HCT116 (cell line): Measurements from ENCODE around the gene CSNK2B. TPM values are rescaled to one million over a fixed set of nuclear protein-coding genes. Genes with fewer than 3 reads are reported as not detected.

Experiments used
- ATAC-seq: fragments of 200-7000 bp; cut with Tn5 transposase; 2 replicates; pipeline ENCODE4 v1.9.1; 2020; ENCODE audit warnings: mild to moderate bottlenecking, moderate library complexity
- BruUV-seq: library from RNA; stranded (reverse); fragments of 400-500 nt; replicated peaks from 2 replicates; lab custom pipeline; 2021; lab: Mats Ljungman, UMichigan
- CTCF ChIA-PET: fragments of 300-600 bp; sonication (Branson Sonifier 250); formaldehyde crosslinking; loops from one replicate; lab custom pipeline; 2021; ENCODE audit warnings: antibody characterized with exemption; lab: Charles Lee
- POLR2A ChIA-PET: fragments of 300-600, 350-600 bp; sonication (Branson Sonifier 250); formaldehyde crosslinking; loops from one replicate; lab custom pipeline; 2021; ENCODE audit warnings: antibody characterized with exemption; lab: Charles Lee
- RAD21 ChIA-PET, 2 experiments: fragments of 300-600 bp; sonication (Branson Sonifier 250); formaldehyde crosslinking; loops; one replicate each; lab custom pipeline; 2023; ENCODE audit warnings: low total read pairs in 2 of 2; ENCODE audit not compliant: uncharacterized antibody in 2 of 2, unreplicated experiment in 2 of 2, low non-redundant PET in 1 of 2; lab: Charles Lee
- DNase-seq: peaks from one replicate; pipeline ENCODE4 v3.0.0-alpha.2; 2010; ENCODE audit warnings: low read depth, low spot score
- H2AFZ ChIP-seq: fragments of 200-600 bp; shearing (Covaris generic), sonication (generic); 2 replicates; pipeline ENCODE4 v1.6.1; 2017; ENCODE audit warnings: low read depth, mixed run types, mixed read lengths, antibody characterized with exemption, low read length; ENCODE audit not compliant: poor library complexity, severe bottlenecking
- H3K27ac ChIP-seq: 2 replicates; pipeline ENCODE4 v1.5.1; 2012; ENCODE audit warnings: low read depth, low read length
- H3K27me3 ChIP-seq: fragments of 200-600 bp; sonication (generic); 2 replicates; pipeline ENCODE4 v1.6.1; 2016; ENCODE audit warnings: mixed run types, low read length, mixed read lengths; ENCODE audit not compliant: insufficient read depth
- H3K36me3 ChIP-seq, 2 experiments: fragments of 200-500 bp in 1 of 2; fragments of 200-600 bp in 1 of 2; sonication (Bioruptor generic) in 1 of 2; sonication (generic) in 1 of 2; 2 replicates each; pipeline versions ENCODE4 v1.5.1 to v1.6.1; 2014 to 2016; ENCODE audit warnings: low read length in 2 of 2, inconsistent platforms in 1 of 2, mixed read lengths in 1 of 2, mixed run types in 1 of 2; ENCODE audit not compliant: insufficient read depth in 2 of 2, control insufficient read depth in 1 of 2
- H3K4me1 ChIP-seq, 2 experiments: fragments of 200-600 bp in 1 of 2; sonication (generic) in 1 of 2; 2 replicates each; pipeline versions ENCODE4 v1.5.1 to v1.6.1; 2012 to 2017; ENCODE audit warnings: low read length in 2 of 2, inconsistent platforms in 1 of 2, mild to moderate bottlenecking in 1 of 2, mixed read lengths in 1 of 2, mixed run types in 1 of 2, moderate library complexity in 1 of 2; ENCODE audit not compliant: insufficient read depth in 2 of 2, control insufficient read depth in 1 of 2
- H3K4me2 ChIP-seq: fragments of 200-600 bp; sonication (generic); 2 replicates; pipeline ENCODE4 v1.6.1; 2017; ENCODE audit warnings: mixed run types, low read length, mixed read lengths
- H3K4me3 ChIP-seq, 2 experiments: fragments of 200-600 bp in 1 of 2; sonication (generic) in 1 of 2; replicated peaks in 1 of 2; 2 replicates each; pipeline ENCODE4 v1.5.1; 2011 to 2016; ENCODE audit warnings: low read length in 2 of 2, control low read depth in 1 of 2, low read depth in 1 of 2, mild to moderate bottlenecking in 1 of 2, mixed read lengths in 1 of 2, mixed run types in 1 of 2
- H3K79me2 ChIP-seq: fragments of 200-600 bp; sonication (generic); 2 replicates; pipeline ENCODE4 v1.6.1; 2017; ENCODE audit warnings: mild to moderate bottlenecking, mixed run types, low read length, moderate library complexity, mixed read lengths; ENCODE audit not compliant: insufficient read depth
- H3K9ac ChIP-seq: fragments of 200-600 bp; sonication (generic); 2 replicates; pipeline ENCODE4 v1.6.1; 2016; ENCODE audit warnings: low read length, mixed read lengths
- H3K9me2 ChIP-seq: fragments of 200-600 bp; sonication (generic), shearing (Covaris generic); 2 replicates; pipeline ENCODE4 v1.6.1; 2017; ENCODE audit warnings: mixed run types, mild to moderate bottlenecking, moderate library complexity; ENCODE audit not compliant: insufficient read depth
- H3K9me3 ChIP-seq, 2 experiments: fragments of 200-500 bp in 1 of 2; fragments of 200-600 bp in 1 of 2; sonication (Bioruptor generic) in 1 of 2; sonication (generic) in 1 of 2; 2 replicates each; pipeline ENCODE4 v1.6.1; 2014 to 2017; ENCODE audit warnings: low read length in 2 of 2, mixed read lengths in 2 of 2, inconsistent platforms in 1 of 2, low read depth in 1 of 2, mild to moderate bottlenecking in 1 of 2, mixed run types in 1 of 2, moderate library complexity in 1 of 2; ENCODE audit not compliant: control insufficient read depth in 1 of 2, insufficient read depth in 1 of 2
- H4K20me1 ChIP-seq: fragments of 200-600 bp; sonication (generic), shearing (Covaris generic); 2 replicates; pipeline ENCODE4 v1.6.1; 2017; ENCODE audit warnings: mixed run types, mild to moderate bottlenecking, moderate library complexity; ENCODE audit not compliant: insufficient read depth
- ATF3 ChIP-seq: IDR thresholded peaks from 2 replicates; pipeline ENCODE4 v1.6.1; 2012
- CBX3 ChIP-seq: IDR thresholded peaks from 2 replicates; pipeline ENCODE4 v1.6.1; 2012; ENCODE audit warnings: low read depth
- FOSL1 ChIP-seq: IDR thresholded peaks from 2 replicates; pipeline ENCODE4 v1.6.1; 2012; ENCODE audit warnings: low read depth
- JUND ChIP-seq: IDR thresholded peaks from 2 replicates; pipeline ENCODE4 v1.6.1; 2012
- POLR2A ChIP-seq: IDR thresholded peaks from 2 replicates; pipeline ENCODE4 v1.7.0; 2011; ENCODE audit warnings: borderline replicate concordance; ENCODE audit not compliant: insufficient read depth, insufficient read length; ENCODE audit errors: extremely low read depth
- RAD21 ChIP-seq: IDR thresholded peaks from 2 replicates; pipeline ENCODE4 v1.6.1; 2012; ENCODE audit warnings: low read depth, mild to moderate bottlenecking
- SIN3A ChIP-seq: IDR thresholded peaks from 2 replicates; pipeline ENCODE4 v1.6.1; 2012; ENCODE audit warnings: low read depth
- SP1 ChIP-seq: IDR thresholded peaks from 2 replicates; pipeline ENCODE4 v1.6.1; 2012; ENCODE audit warnings: low read depth
- TCF7L2 ChIP-seq: IDR thresholded peaks from 2 replicates; pipeline ENCODE4 v1.7.0; 2011; ENCODE audit warnings: borderline replicate concordance, inconsistent platforms; ENCODE audit not compliant: insufficient read depth, insufficient read length; ENCODE audit errors: extremely low read depth
- ZBTB33 ChIP-seq: IDR thresholded peaks from 2 replicates; pipeline ENCODE4 v1.6.1; 2011; ENCODE audit warnings: mild to moderate bottlenecking, low read length, moderate library complexity; ENCODE audit not compliant: insufficient replicate concordance; ENCODE audit errors: extremely low read depth
- ZFX ChIP-seq: fragments of 450-650 bp; IDR thresholded peaks from 2 replicates; pipeline ENCODE4 v1.6.1; 2017
- ZNF274 ChIP-seq: fragments of 200-500 bp; sonication (Bioruptor generic); IDR thresholded peaks from 2 replicates; pipeline ENCODE4 v1.6.1; 2014; ENCODE audit warnings: mild to moderate bottlenecking, low read depth, low read length, inconsistent platforms
- intact Hi-C: fragments of 100-400 bp; cut with micrococcal nuclease; formaldehyde crosslinking; loops from 2 replicates; pipeline ENCODE4 v1.10.0; 2022
- total RNA-seq: library from RNA; stranded (reverse); gene quantifications from one replicate; pipeline ENCODE4 v1.2.1, GENCODE V29; 2021; ENCODE audit not compliant: unreplicated experiment
- TF ChIP-seq, protein P1 (sequence below): IDR thresholded peaks from 2 replicates; pipeline ENCODE4 v1.6.1; 2012; ENCODE audit warnings: low read depth
- TF ChIP-seq, protein P2 (sequence below): IDR thresholded peaks from 2 replicates; pipeline ENCODE4 v1.6.1; 2012

Gene CSNK2B
- total RNA-seq, 1 experiment from 2014 or later: 210 TPM

DNA sequence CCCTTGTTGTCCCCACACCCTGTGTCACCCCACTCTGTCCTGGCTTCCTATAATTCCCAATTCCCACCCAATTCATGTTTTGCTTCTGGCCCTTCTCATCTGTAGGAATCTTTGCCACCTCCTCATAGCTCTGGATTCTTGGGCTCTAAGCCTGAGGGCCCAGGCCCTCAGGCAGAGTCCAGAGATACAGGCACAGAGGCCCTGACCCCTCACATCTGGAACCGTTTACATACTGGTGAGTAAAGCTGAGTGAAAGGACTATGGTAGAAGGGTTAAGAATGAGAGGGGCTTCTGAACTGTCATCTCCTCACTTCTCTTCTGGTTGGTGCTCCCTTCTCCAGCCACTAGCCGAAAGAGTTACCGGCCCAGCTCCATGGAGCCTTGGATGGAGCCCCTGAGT lies 31.7 kb upstream of the CSNK2B start:
- ChIA-PET CTCF (no interaction called here), POLR2A (no interaction called here)
- no peak overlapping the region for H3K4me3 ChIP-seq
- no peaks in the 10 kb centered on the region for H3K4me1 ChIP-seq
- BruUV-seq: no TSS peak
- peaks cover 46% of the 10 kb centered on the region; the same call in 1 of the 2 replicates for H3K79me2 ChIP-seq
- H4K20me1 ChIP-seq: no peaks in the 10 kb centered on the region
- intact Hi-C loops: no loop called here
- TF ChIP-seq, protein P1, sequence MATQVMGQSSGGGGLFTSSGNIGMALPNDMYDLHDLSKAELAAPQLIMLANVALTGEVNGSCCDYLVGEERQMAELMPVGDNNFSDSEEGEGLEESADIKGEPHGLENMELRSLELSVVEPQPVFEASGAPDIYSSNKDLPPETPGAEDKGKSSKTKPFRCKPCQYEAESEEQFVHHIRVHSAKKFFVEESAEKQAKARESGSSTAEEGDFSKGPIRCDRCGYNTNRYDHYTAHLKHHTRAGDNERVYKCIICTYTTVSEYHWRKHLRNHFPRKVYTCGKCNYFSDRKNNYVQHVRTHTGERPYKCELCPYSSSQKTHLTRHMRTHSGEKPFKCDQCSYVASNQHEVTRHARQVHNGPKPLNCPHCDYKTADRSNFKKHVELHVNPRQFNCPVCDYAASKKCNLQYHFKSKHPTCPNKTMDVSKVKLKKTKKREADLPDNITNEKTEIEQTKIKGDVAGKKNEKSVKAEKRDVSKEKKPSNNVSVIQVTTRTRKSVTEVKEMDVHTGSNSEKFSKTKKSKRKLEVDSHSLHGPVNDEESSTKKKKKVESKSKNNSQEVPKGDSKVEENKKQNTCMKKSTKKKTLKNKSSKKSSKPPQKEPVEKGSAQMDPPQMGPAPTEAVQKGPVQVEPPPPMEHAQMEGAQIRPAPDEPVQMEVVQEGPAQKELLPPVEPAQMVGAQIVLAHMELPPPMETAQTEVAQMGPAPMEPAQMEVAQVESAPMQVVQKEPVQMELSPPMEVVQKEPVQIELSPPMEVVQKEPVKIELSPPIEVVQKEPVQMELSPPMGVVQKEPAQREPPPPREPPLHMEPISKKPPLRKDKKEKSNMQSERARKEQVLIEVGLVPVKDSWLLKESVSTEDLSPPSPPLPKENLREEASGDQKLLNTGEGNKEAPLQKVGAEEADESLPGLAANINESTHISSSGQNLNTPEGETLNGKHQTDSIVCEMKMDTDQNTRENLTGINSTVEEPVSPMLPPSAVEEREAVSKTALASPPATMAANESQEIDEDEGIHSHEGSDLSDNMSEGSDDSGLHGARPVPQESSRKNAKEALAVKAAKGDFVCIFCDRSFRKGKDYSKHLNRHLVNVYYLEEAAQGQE: no peak
- TF ChIP-seq SP1 (no peak), POLR2A (no peak)
- TF ChIP-seq, all 23 proteins: peak for 0
- Histone ChIP-seq H3K4me2 (no peak overlapping the region), H2AFZ (no peak overlapping the region), H3K27ac (no peak overlapping the region), H3K27me3 (no peaks in the 10 kb centered on the region), H3K9me3 (no peaks in the 10 kb centered on the region), H3K36me3 (peaks cover 45 to 79% of the 10 kb centered on the region in 2 experiments), H3K9ac (no peak overlapping the region), H3K9me2 (no peaks in the 10 kb centered on the region)
- RAD21 ChIA-PET: no interaction called here
- DNase-seq (no peak), ATAC-seq (no peak)

DNA sequence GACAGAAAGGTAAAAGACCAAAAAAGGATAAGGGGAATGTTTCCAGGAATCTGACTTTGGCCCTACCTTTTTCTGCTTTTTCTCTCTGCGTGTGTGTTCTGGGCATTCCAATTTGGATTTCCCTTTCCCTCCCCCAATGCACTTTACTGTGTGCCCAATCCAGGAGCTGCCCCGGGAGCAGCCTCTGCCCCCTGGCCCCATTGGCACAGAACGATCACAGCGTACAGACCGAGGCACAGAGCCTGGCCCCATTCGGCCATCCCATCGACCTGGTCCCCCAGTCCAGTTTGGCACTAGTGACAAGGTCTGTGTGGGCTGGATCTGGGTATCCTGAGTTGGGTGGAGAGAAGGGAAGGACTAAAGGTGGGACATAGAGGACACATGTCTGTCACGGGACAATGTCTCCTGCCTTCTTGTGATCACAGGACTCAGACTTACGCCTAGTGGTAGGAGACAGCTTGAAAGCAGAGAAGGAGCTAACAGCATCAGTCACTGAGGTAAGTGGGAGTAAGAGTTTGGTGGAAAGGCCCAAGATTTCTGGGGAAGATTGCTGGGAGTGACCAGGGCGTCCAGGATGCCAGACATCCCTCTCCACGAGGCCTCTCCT lies 30.8 kb upstream of the CSNK2B start:
- H3K36me3 ChIP-seq: peaks cover 45 to 73% of the 10 kb centered on the region in 2 experiments
- no peaks in the 10 kb centered on the region for H4K20me1 ChIP-seq
- H3K9me2 ChIP-seq: no peaks in the 10 kb centered on the region
- no peak for TF ChIP-seq ZFX
- TF ChIP-seq FOSL1: no peak
- TF ChIP-seq TCF7L2: no peak
- TF ChIP-seq ATF3: no peak
- TF ChIP-seq RAD21: no peak
- TF ChIP-seq SIN3A: no peak
- no peak for TF ChIP-seq SP1
- no peak for TF ChIP-seq ZBTB33
- no peak for TF ChIP-seq ZNF274
- no peak for TF ChIP-seq POLR2A
- no peak for TF ChIP-seq CBX3
- TF ChIP-seq, protein P2, sequence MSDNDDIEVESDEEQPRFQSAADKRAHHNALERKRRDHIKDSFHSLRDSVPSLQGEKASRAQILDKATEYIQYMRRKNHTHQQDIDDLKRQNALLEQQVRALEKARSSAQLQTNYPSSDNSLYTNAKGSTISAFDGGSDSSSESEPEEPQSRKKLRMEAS: no peak
- no peak for TF ChIP-seq JUND
- no TSS peak for BruUV-seq
- no peaks in the 10 kb centered on the region for H3K4me1 ChIP-seq
- intact Hi-C loops: no loop called here
- no peaks in the 10 kb centered on the region for H3K9me3 ChIP-seq
- ChIA-PET CTCF (no interaction called here), RAD21 (no interaction called here), POLR2A (no interaction called here)
- no peak overlapping the region for H3K9ac ChIP-seq
- H3K4me3 ChIP-seq: no peak overlapping the region
- H3K27ac ChIP-seq: no peak overlapping the region
- ATAC-seq (no peak), DNase-seq (no peak)
- H3K27me3 ChIP-seq: no peaks in the 10 kb centered on the region
- H3K79me2 ChIP-seq: peaks cover 42% of the 10 kb centered on the region; the same call in 1 of the 2 replicates
- H2AFZ ChIP-seq: no peak overlapping the region
- no peak overlapping the region for H3K4me2 ChIP-seq
